PC-9 (cell line): ENCODE data around the gene NEU4. TPM values are rescaled to one million over a fixed set of nuclear protein-coding genes. Genes with fewer than 3 reads are reported as not detected.
"Not testable (repeated sequence)": the region's sequence is repeated elsewhere in the genome, so short reads cannot be mapped to it uniquely, and the experiment has no call there.

ENCODE experiments used
- BruUV-seq: library from RNA; stranded (reverse); fragments of 400-500 nt; replicated peaks from 2 replicates; lab custom pipeline; 2021; lab: Mats Ljungman, UMichigan
- CTCF ChIA-PET: fragments of 300-600 bp; sonication (Branson Sonifier 250); formaldehyde crosslinking; loops from one replicate; lab custom pipeline; 2022; ENCODE audit warnings: antibody characterized with exemption; lab: Charles Lee
- POLR2A ChIA-PET: fragments of 300-600 bp; sonication (Branson Sonifier 250); formaldehyde crosslinking; loops from one replicate; lab custom pipeline; 2022; ENCODE audit warnings: antibody characterized with exemption; ENCODE audit not compliant: unreplicated experiment; lab: Charles Lee
- DNase-seq, 2 experiments: peaks; one replicate each; pipeline versions ENCODE4 v3.0.0 to v3.0.0-alpha.2; 2015 to 2022; ENCODE audit warnings: mixed read lengths in 1 of 2
- H2AFZ ChIP-seq: fragments of 200-600 bp; sonication (generic); 2 replicates; pipeline ENCODE4 v1.8.1; 2017; ENCODE audit warnings: antibody characterized with exemption
- H3F3A ChIP-seq: fragments of 200-600 bp; sonication (generic); 2 replicates; pipeline ENCODE4 v1.8.1; 2017; ENCODE audit warnings: antibody characterized with exemption, mild to moderate bottlenecking, low read depth; ENCODE audit not compliant: insufficient read depth
- H3K27ac ChIP-seq: fragments of 200-600 bp; sonication (generic); 2 replicates; pipeline ENCODE4 v1.6.1; 2016; ENCODE audit warnings: mixed run types
- H3K27me3 ChIP-seq: fragments of 200-600 bp; sonication (generic); 2 replicates; pipeline ENCODE4 v1.6.1; 2016; ENCODE audit warnings: low read depth, mixed run types; ENCODE audit not compliant: insufficient read depth
- H3K36me3 ChIP-seq: fragments of 200-600 bp; sonication (generic); 2 replicates; pipeline ENCODE4 v1.6.1; 2016; ENCODE audit warnings: low read depth, mixed run types
- H3K4me1 ChIP-seq: fragments of 200-600 bp; sonication (generic); replicated peaks from 2 replicates; pipeline ENCODE4 v1.6.1; 2016; ENCODE audit warnings: mixed run types; ENCODE audit not compliant: insufficient read depth
- H3K4me2 ChIP-seq: fragments of 200-600 bp; sonication (generic); 2 replicates; pipeline ENCODE4 v1.6.1; 2017; ENCODE audit warnings: mixed run types
- H3K4me3 ChIP-seq: fragments of 200-600 bp; sonication (generic); 2 replicates; pipeline ENCODE4 v1.6.1; 2016; ENCODE audit warnings: mixed run types
- H3K79me2 ChIP-seq: fragments of 200-600 bp; sonication (generic); 2 replicates; pipeline ENCODE4 v1.6.1; 2017; ENCODE audit warnings: low read depth, mixed run types
- H3K9me2 ChIP-seq: fragments of 200-600 bp; sonication (generic); 2 replicates; pipeline ENCODE4 v1.8.1; 2017; ENCODE audit warnings: mild to moderate bottlenecking; ENCODE audit not compliant: insufficient read depth
- H3K9me3 ChIP-seq: fragments of 200-600 bp; sonication (generic); 2 replicates; pipeline ENCODE4 v1.8.1; 2016; ENCODE audit warnings: low read depth; ENCODE audit not compliant: insufficient read depth
- H4K20me1 ChIP-seq: fragments of 200-600 bp; sonication (generic); 2 replicates; pipeline ENCODE4 v1.8.1; 2017; ENCODE audit not compliant: insufficient read depth
- CTCF ChIP-seq: fragments of 200-600 bp; sonication (generic); conservative IDR thresholded peaks from 2 replicates; pipeline ENCODE4 v1.6.1; 2017; ENCODE audit warnings: mixed run types, antibody characterized with exemption, mild to moderate bottlenecking, moderate library complexity
- EZH2 ChIP-seq: fragments of 200-600 bp; sonication (generic); IDR thresholded peaks from 2 replicates; pipeline ENCODE4 v1.8.0; 2017; ENCODE audit warnings: antibody characterized with exemption, low read depth
- intact Hi-C: fragments of 100-400 bp; cut with micrococcal nuclease; formaldehyde crosslinking; loops from one replicate; pipeline ENCODE4 v1.10.0; 2022; ENCODE audit not compliant: unreplicated experiment
- total RNA-seq: library from RNA; stranded (reverse); gene quantifications from 2 replicates; pipeline ENCODE4 v1.2.3, GENCODE V29; 2021

The NEU4 gene
- total RNA-seq, 1 experiment from 2014 or later, result 0.92 TPM

GRCh38 chr2:241821460-241822263 lies 12.7 kb downstream of the NEU4 start:
- H3K4me1 ChIP-seq, result no peaks in the 10 kb centered on the region
- no peaks in the 10 kb centered on the region for H4K20me1 ChIP-seq
- peaks cover 10% of the 10 kb centered on the region; the same call in 1 of the 2 replicates for H3F3A ChIP-seq
- no peaks in the 10 kb centered on the region; the same call in 1 of the 2 replicates for H3K9me3 ChIP-seq
- ChIA-PET POLR2A (no interaction called here), CTCF (no interaction called here)
- H3K9me2 ChIP-seq, result no peaks in the 10 kb centered on the region
- H3K4me3 ChIP-seq, result no peak overlapping the region
- H2AFZ ChIP-seq, result no peak overlapping the region
- H3K27me3 ChIP-seq, result peaks cover 65% of the 10 kb centered on the region
- H3K27ac ChIP-seq, result no peak overlapping the region
- BruUV-seq, result no TSS peak
- no peak for DNase-seq
- intact Hi-C loops, result no loop called here
- no peak for TF ChIP-seq EZH2
- TF ChIP-seq CTCF, result no peak
- H3K36me3 ChIP-seq, result no peaks in the 10 kb centered on the region
- H3K79me2 ChIP-seq, result no peaks in the 10 kb centered on the region
- no peak overlapping the region for H3K4me2 ChIP-seq

- Histone ChIP-seq H3K9me3 (peaks cover 3% of the 10 kb centered on the region; the same call in 1 of the 2 replicates), H3K79me2 (no peaks in the 10 kb centered on the region), H3K36me3 (no peaks in the 10 kb centered on the region), H3K4me3 (no peak overlapping the region), H3K9me2 (no peaks in the 10 kb centered on the region), H3K27me3 (peaks cover 65% of the 10 kb centered on the region), H2AFZ (no peak overlapping the region), H4K20me1 (no peaks in the 10 kb centered on the region), H3K4me2 (no peak overlapping the region), H3K27ac (no peak overlapping the region), H3F3A (peaks cover 10% of the 10 kb centered on the region; the same call in 1 of the 2 replicates), H3K4me1 (no peaks in the 10 kb centered on the region)
- CTCF ChIA-PET, result interaction anchor here (0.6 kb wide), 1 partner anchor 12 kb away, joined by 6 read pairs; no protein-coding TSS in a partner anchor
- POLR2A ChIA-PET, result no interaction called here
- intact Hi-C loops, result no loop called here
- DNase-seq, result no peak
- BruUV-seq, result no TSS peak
- TF ChIP-seq EZH2, result no peak
- TF ChIP-seq CTCF, result no peak
Observed at GRCh38 chr2:241822264-241822623, 13.3 kb downstream of the NEU4 start.

GRCh38 chr2:241823531-241824437 lies 14.8 kb downstream of the NEU4 start:
- intact Hi-C loops, H4K20me1 ChIP-seq, DNase-seq, H3K4me2 ChIP-seq, H3K4me1 ChIP-seq, CTCF ChIA-PET, H3K27ac ChIP-seq, H3F3A ChIP-seq, H2AFZ ChIP-seq, BruUV-seq, H3K9me2 ChIP-seq, H3K4me3 ChIP-seq, H3K79me2 ChIP-seq, H3K36me3 ChIP-seq, H3K9me3 ChIP-seq: not testable (repeated sequence)
- POLR2A ChIA-PET, result interaction anchor here (0.7 kb wide), 1 partner anchor 24 kb away, joined by 7 read pairs; no protein-coding TSS in a partner anchor
- H3K27me3 ChIP-seq, result peaks cover 53% of the 10 kb centered on the region
